ENCODE results near the gene MED26. TPM values are rescaled to one million over a fixed set of nuclear protein-coding genes. Genes with fewer than 3 reads are reported as not detected.
"Not testable (repeated sequence)": the region's sequence is repeated elsewhere in the genome, so short reads cannot be mapped to it uniquely, and the experiment has no call there.

The MED26 gene, protein sequence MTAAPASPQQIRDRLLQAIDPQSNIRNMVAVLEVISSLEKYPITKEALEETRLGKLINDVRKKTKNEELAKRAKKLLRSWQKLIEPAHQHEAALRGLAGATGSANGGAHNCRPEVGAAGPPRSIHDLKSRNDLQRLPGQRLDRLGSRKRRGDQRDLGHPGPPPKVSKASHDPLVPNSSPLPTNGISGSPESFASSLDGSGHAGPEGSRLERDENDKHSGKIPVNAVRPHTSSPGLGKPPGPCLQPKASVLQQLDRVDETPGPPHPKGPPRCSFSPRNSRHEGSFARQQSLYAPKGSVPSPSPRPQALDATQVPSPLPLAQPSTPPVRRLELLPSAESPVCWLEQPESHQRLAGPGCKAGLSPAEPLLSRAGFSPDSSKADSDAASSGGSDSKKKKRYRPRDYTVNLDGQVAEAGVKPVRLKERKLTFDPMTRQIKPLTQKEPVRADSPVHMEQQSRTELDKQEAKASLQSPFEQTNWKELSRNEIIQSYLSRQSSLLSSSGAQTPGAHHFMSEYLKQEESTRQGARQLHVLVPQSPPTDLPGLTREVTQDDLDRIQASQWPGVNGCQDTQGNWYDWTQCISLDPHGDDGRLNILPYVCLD
- 1 to 10 TPM; 1.2 to 5.3 (median 2.0) TPM for polyA plus RNA-seq

- DNase-seq, result peak; percentile 91 to 93 (median 92)
- peaks cover 38 to 42% of the 10 kb centered on the region in 2 donors for H3K4me1 Mint-ChIP-seq
- peaks cover 5 to 7% (median 5%) of the 10 kb centered on the region in 3 donors for H3K27me3 Mint-ChIP-seq (ENCODE audit: low read depth in 3 of 3)
- H3K4me3 Mint-ChIP-seq, result peak within 1 kb of the TSS; percentile 95 to 98 (median 97)
- peaks cover 0 to 8% (median 4%) of the 10 kb centered on the region in 3 donors for H3K36me3 Mint-ChIP-seq
- no peaks in the 10 kb centered on the region for H3K9me3 Mint-ChIP-seq
- peak within 1 kb of the TSS; percentile 91 to 97 (median 96) for H3K27ac Mint-ChIP-seq
Measured at GRCh38 chr19:16628183-16628983, at the start of gene MED26. TSS of gene MED26 (minus strand) at chr19:16628204. CDS start at chr19:16627943, 261 bp downstream.

- Mint-ChIP-seq H3K36me3 (peaks cover 0 to 6% (median 4%) of the 10 kb centered on the region in 3 donors), H3K4me1 (no peaks in the 10 kb centered on the region), H3K27ac (no peak overlapping the region), H3K27me3 (ENCODE audit: low read depth in 3 of 3) (peaks cover 0 to 2% (median 0%) of the 10 kb centered on the region in 3 donors), H3K9me3 (peaks cover 0 to 8% (median 2%) of the 10 kb centered on the region in 6 donors), H3K4me3 (no peak overlapping the region)
- no peak for DNase-seq
Measured at GRCh38 chr19:16677055-16677454, 49.1 kb upstream of the MED26 start.

GRCh38 chr19:16676101-16676798 lies 48.2 kb upstream of the MED26 start:
- Mint-ChIP-seq H3K4me3 (no peak overlapping the region), H3K36me3 (peaks cover 0 to 2% (median 2%) of the 10 kb centered on the region in 3 donors), H3K4me1 (no peaks in the 10 kb centered on the region), H3K27me3 (ENCODE audit: low read depth in 3 of 3) (peaks cover 0 to 2% (median 0%) of the 10 kb centered on the region in 3 donors), H3K9me3 (peaks cover 0 to 3% (median 1%) of the 10 kb centered on the region in 6 donors), H3K27ac (no peak overlapping the region)
- no peak for DNase-seq

DNA sequence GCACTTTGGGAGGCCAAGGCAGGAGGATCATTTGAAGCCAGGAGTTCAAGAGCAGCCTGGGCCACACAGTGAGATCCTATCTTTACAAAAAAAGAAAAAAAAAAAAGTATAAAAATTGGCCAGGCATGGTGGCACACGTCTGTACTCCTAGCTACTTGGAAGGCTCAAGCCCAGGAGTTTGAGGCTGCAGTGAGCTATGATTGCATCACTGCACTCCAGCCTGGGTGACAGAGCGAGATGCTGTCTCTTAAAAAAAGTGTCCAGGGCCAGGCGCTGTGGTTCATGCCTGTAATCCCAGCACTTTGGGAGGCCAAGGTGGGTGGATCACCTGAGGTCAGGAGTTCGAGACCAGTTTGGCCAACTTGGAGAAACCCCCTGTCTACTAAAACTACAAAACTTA lies 45.8 kb upstream of the MED26 start:
- DNase-seq; H3K4me3 Mint-ChIP-seq; H3K36me3 Mint-ChIP-seq; H3K9me3 Mint-ChIP-seq; H3K27me3 Mint-ChIP-seq (ENCODE audit: low read depth in 3 of 3); H3K4me1 Mint-ChIP-seq; H3K27ac Mint-ChIP-seq: not testable (repeated sequence)

- Mint-ChIP-seq H3K36me3 (no peaks in the 10 kb centered on the region), H3K4me3 (no peak overlapping the region), H3K27ac (peak overlapping the region in 1 of 6 donors; percentile 55), H3K27me3 (ENCODE audit: low read depth in 3 of 3) (peaks cover 0 to 2% (median 0%) of the 10 kb centered on the region in 3 donors), H3K9me3 (peaks cover 0 to 1% (median 0%) of the 10 kb centered on the region in 6 donors), H3K4me1 (no peaks in the 10 kb centered on the region)
- no peak for DNase-seq
Measured at GRCh38 chr19:16673231-16673630, 45.2 kb upstream of the MED26 start.

DNA sequence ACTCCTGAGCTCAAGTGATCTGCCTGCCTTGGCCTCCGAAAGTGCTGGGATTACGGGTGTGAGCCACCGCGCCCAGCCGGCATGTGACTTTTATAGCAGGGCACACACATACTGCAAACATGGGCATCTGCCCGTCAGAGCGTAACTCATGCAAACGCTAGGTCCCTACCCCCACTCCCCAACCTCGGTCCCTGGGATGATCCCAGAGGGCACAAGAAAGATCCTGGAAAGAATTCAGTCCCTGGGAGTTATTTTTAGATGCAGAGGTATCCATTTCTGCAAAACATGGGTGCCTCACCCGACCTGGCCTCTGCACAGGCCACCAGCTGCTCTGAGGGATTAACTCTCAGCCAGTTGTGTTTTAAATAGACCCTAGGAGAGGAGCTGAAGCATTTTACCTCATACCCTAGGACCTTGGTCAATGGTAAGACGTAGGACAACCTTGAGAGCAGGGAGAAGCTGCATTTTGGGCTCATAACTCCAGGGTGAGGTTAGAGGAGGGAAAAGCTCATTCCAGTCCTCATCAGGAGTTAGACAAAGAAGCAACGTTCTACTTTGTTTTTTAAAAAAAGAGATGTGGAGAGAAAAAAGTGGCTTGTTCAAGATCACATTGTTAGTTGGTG lies 43.8 kb upstream of the MED26 start:
- H3K9me3 Mint-ChIP-seq, result no peaks in the 10 kb centered on the region
- H3K27me3 Mint-ChIP-seq (ENCODE audit: low read depth in 3 of 3), result peaks cover 0 to 2% (median 0%) of the 10 kb centered on the region in 3 donors
- DNase-seq, result no peak
- H3K27ac Mint-ChIP-seq, result no peak overlapping the region
- H3K4me3 Mint-ChIP-seq, result no peak overlapping the region
- H3K4me1 Mint-ChIP-seq, result no peaks in the 10 kb centered on the region
- H3K36me3 Mint-ChIP-seq, result no peaks in the 10 kb centered on the region

DNA sequence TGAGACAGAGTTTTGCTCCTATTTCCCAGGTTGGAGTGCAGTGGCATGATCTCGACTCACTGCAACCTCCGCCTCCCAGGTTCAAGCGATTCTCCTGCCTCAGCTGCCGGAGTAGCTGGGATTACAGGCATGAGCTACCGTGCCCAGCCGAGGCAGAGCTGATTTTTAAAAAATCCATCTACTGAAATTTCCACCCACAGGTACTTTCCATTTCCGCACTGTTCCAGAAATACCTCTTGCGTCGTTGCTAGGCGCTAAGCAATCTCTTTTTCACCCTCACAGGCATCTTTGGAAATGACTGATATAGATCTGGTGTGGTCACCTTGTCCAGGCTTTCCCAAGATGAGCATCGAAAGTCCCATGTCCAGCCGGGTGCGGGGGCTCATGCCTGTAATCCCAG lies 42.3 kb upstream of the MED26 start:
- Mint-ChIP-seq H3K9me3 (no peaks in the 10 kb centered on the region), H3K4me1 (no peaks in the 10 kb centered on the region), H3K27ac (no peak overlapping the region), H3K36me3 (no peaks in the 10 kb centered on the region), H3K27me3 (ENCODE audit: low read depth in 3 of 3) (peaks cover 0 to 2% (median 0%) of the 10 kb centered on the region in 3 donors), H3K4me3 (no peak overlapping the region)
- no peak for DNase-seq

DNA sequence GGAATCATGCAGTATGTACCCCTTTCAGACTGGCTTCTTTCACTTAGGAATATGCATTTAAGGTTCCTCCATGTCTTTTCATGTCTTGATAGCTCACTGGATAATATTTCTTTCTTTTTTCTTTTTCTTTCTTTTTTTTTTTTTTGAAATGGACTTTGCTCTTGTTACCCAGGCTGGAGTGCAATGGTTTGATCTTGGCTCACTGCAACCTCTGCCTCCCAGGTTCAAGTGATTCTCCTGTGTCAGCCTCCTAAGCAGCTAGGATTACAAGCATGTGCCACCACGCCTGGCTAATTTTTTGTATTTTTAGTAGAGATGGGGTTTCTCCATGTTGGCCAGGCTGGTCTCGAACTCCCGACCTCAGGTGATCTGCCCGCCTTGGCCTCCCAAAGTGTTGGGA lies 40.7 kb upstream of the MED26 start:
- not testable (repeated sequence) for DNase-seq; H3K27ac Mint-ChIP-seq; H3K27me3 Mint-ChIP-seq (ENCODE audit: low read depth in 3 of 3); H3K36me3 Mint-ChIP-seq; H3K4me3 Mint-ChIP-seq; H3K4me1 Mint-ChIP-seq; H3K9me3 Mint-ChIP-seq

- Mint-ChIP-seq H3K36me3 (no peaks in the 10 kb centered on the region), H3K9me3 (no peaks in the 10 kb centered on the region), H3K27ac (no peak overlapping the region), H3K27me3 (ENCODE audit: low read depth in 3 of 3) (peaks cover 0 to 5% (median 0%) of the 10 kb centered on the region in 3 donors), H3K4me3 (no peak overlapping the region), H3K4me1 (peaks cover 4 to 7% of the 10 kb centered on the region in 2 donors)
- no peak for DNase-seq
Measured at GRCh38 chr19:16668176-16668575, 40.2 kb upstream of the MED26 start.

- no peaks in the 10 kb centered on the region for H3K9me3 Mint-ChIP-seq
- H3K27me3 Mint-ChIP-seq (ENCODE audit: low read depth in 3 of 3), result peaks cover 4 to 12% (median 11%) of the 10 kb centered on the region in 3 donors
- H3K4me1 Mint-ChIP-seq, result peaks cover 41 to 46% of the 10 kb centered on the region in 2 donors
- DNase-seq, result peak in 1 of 3 donors; percentile 10
- H3K4me3 Mint-ChIP-seq, result peak overlapping the region; percentile 79 to 86 (median 82)
- peaks cover 4 to 10% (median 4%) of the 10 kb centered on the region in 3 donors for H3K36me3 Mint-ChIP-seq
- peak overlapping the region in 5 of 6 donors; percentile 7 to 68 (median 45) for H3K27ac Mint-ChIP-seq
Measured at GRCh38 chr19:16661480-16662034, 33.6 kb upstream of the MED26 start.

DNA sequence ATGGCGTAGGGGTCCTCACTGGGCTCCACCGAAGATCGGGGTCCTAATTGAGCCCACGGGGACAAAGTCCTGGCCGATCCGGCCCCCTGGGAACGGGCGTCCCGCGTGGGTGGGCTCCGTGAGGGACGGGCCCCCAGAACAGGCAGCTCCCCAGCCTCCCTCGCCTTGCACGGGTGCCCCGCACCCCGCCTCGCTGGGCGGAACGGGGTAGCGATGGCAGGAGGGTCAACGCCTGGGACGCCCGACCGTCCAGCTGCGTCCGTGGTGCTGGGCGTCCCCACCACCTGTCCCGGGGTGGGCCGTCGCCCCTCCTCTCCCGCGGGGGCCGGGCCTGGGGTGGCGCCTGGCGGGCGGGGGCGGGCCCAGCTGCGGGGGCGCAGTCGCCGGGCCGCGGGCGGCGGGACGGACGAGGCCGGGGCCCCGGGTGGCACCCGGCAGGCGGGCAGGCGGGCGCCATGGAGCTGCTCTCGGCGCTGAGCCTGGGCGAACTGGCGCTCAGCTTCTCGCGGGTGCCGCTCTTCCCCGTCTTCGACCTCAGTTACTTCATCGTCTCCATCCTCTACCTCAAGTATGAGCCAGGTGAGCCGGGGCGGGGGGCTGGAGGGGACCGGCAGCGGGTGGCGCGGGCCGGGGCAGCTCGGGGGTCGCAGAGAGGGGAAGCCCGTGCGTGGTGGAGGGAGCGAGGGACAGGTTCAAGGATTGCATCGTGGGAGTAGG lies 32.9 kb upstream of the MED26 start, which contains the start of gene TMEM38A:
Gene TMEM38A (plus strand): TSS at position 377 of the 717 bp plus-strand sequence. CDS start 79 bp downstream, at position 456.
- Mint-ChIP-seq H3K9me3 (no peaks in the 10 kb centered on the region), H3K27ac (peak within 1 kb of the TSS; percentile 95 to 100 (median 98)), H3K4me3 (peak within 1 kb of the TSS; percentile 97 to 100 (median 99)), H3K27me3 (ENCODE audit: low read depth in 3 of 3) (peaks cover 4 to 12% (median 11%) of the 10 kb centered on the region in 3 donors), H3K4me1 (peaks cover 46 to 52% of the 10 kb centered on the region in 2 donors), H3K36me3 (peaks cover 4 to 14% (median 4%) of the 10 kb centered on the region in 3 donors)
- peak; percentile 45 to 52 (median 51) for DNase-seq

Measured in immature natural killer cell (primary cell).